WTC11 (cell line): Measurements from ENCODE around the gene AKAP13.

Source experiments
- AFF4 ChIP-seq: sonication (generic); formaldehyde crosslinking; IDR thresholded peaks from 2 replicates; pipeline ENCODE4 v1.8.1; 2023; ENCODE audit warnings: mild to moderate bottlenecking, missing genetic modification reagents, borderline replicate concordance
- CTCF ChIP-seq: fragments of 200-600 bp; IDR thresholded peaks from 2 replicates; pipeline ENCODE4 v1.8.0; 2022; ENCODE audit warnings: antibody characterized with exemption
- RELA ChIP-seq: sonication (generic); formaldehyde crosslinking; IDR thresholded peaks from 2 replicates; pipeline ENCODE4 v1.8.1; 2022; ENCODE audit warnings: missing genetic modification reagents, mild to moderate bottlenecking, borderline replicate concordance
- SOX15 ChIP-seq: fragments of 250-450 bp; sonication (Bioruptor Pico); IDR thresholded peaks from 2 replicates; pipeline ENCODE4 v1.9.0; 2021; ENCODE audit warnings: mild to moderate bottlenecking
- SP1 ChIP-seq: sonication (generic); formaldehyde crosslinking; conservative IDR thresholded peaks from 2 replicates; pipeline ENCODE4 v1.8.1; 2022; ENCODE audit warnings: missing genetic modification reagents
- TCF7 ChIP-seq: sonication (generic); formaldehyde crosslinking; IDR thresholded peaks from 2 replicates; pipeline ENCODE4 v1.8.0; 2022; ENCODE audit warnings: mild to moderate bottlenecking, low read depth, missing genetic modification reagents, moderate library complexity
- ZNF396 ChIP-seq: fragments of 250-450 bp; sonication (Bioruptor Pico); IDR thresholded peaks from 2 replicates; pipeline ENCODE4 v1.8.0; 2021; ENCODE audit warnings: mild to moderate bottlenecking, moderate library complexity, borderline replicate concordance
- TF ChIP-seq, protein P1 (sequence below): sonication (generic); formaldehyde crosslinking; IDR thresholded peaks from 2 replicates; pipeline ENCODE4 v1.8.0; 2022; ENCODE audit warnings: mild to moderate bottlenecking, missing genetic modification reagents

DNA sequence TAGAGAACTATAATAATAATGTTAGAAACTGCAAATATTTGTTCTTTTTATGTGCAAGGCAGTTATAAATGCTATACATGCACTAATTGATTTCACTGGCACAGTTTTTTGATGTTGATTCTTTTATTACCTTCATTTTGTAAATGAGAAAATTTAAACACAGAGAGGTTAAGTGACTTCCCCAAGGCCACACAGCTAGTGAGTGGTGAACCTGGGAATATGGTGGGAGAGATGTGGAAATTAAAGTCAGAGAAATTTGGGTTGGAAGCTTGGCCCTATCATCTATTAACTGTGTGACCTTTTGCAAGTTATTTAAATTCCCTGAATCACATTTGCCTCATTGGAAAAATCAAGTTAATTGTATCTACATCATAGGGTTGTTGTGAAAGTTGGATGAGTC lies 39.6 kb upstream of the AKAP13 start:
- no peak for TF ChIP-seq CTCF
- no peak for TF ChIP-seq SOX15
- TF ChIP-seq SP1 (CRISPR knock-in tag) = no peak
- no peak for TF ChIP-seq AFF4 (CRISPR knock-in tag)
- TF ChIP-seq TCF7 (CRISPR knock-in tag) = no peak
- no peak for TF ChIP-seq ZNF396 (CRISPR knock-in tag)
- TF ChIP-seq, protein P1, sequence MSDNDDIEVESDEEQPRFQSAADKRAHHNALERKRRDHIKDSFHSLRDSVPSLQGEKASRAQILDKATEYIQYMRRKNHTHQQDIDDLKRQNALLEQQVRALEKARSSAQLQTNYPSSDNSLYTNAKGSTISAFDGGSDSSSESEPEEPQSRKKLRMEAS = no peak
- no peak for TF ChIP-seq RELA (CRISPR knock-in tag)
